ENCODE results near the gene UNC5C.

- TF ChIP-seq POLR2A (IDR thresholded peaks at IDR 0.05; ENCODE audit: control extremely low read depth in 1 of 2, low read depth in 2 of 2, low read length in 2 of 2) (no peak), CTCF (IDR thresholded peaks at IDR 0.05; ENCODE audit: control extremely low read depth in 1 of 3, insufficient read depth in 1 of 3, low read depth in 1 of 3, low read length in 3 of 3) (no peak)
Measured at GRCh38 chr4:95594013-95594412, 45.2 kb upstream of the UNC5C start.
